Raji (cell line): ENCODE results near the gene PPM1H.

Experiments used
- POLR2A ChIP-seq: IDR thresholded peaks from 2 replicates; pipeline ENCODE4 v1.6.1; 2011; ENCODE audit warnings: low read depth, low read length, control low read depth; ENCODE audit not compliant: insufficient read depth

Gene PPM1H

DNA sequence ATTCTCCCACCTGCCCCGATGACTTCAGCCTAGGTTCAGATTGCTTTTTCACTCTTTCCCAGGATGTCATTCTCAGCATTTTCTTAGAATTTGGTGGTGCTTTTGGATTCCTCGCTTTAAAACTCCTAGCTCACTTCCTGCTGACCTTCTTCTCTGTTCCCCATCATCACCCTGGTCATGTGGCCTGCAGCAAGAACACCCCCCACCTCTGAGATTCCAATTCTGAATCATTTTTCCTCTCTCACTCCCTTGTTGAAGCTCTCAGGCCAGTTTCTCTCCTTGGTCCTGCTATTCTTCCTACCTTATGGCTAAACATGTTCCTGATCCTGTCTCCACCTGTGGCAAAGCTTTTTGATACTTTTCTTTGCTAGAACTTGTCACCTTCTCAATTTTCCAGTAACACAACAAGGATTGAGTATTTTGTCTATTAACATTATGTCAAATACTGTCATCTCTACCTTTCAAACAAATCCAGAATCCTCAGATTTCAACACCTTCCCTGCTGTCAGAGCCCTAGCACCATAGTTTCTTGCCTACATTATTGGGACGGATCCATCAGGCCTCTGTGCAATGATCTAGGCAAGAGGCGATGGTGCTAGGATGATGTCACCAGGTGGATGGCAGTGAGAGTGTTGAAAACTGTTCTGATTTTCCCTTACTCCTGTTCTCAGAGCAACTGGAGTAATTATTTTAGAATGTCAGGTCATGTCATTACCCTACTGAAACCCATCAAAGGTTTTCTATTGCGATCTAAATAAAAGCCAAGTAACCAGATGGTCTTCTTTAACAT lies 234.7 kb downstream of the PPM1H start:
- TF ChIP-seq POLR2A: no peak

DNA sequence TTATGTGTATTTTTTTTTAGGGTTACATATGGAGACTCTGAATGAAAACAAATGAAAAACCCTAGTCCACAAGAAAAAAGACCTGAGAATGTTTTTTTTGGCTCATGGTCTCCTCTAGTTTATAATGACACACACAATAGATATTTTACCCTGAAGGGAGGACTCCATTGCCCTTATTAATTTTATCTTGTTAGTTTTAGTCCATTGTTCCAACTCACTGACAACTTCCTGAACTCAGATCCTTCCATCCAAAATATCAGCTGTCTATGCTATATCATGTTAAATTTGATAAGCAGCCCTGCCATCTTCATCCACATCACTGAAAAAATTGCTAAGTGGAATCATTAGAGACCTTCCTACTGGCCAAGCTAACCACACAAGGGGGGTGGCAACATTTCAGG lies 236.2 kb downstream of the PPM1H start:
- TF ChIP-seq POLR2A: no peak

DNA sequence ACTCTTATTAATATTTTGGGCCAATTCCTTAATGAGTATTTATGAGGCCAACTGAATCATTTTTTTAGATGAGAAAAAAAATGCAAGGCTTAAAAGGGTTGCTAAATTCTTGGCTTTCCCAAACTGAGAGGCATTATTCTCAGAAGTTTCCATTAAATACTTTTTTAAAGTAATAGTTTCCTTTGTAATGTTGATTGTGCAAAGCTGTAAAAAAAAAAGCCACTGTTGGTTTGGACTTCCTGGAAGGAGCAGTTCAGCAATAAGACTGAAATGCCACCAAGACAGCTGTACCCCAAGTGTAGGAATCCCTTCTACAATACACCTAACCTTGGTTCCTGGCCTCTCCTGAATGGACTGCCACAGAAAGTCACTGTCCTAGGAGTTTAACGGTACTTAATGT lies 237.1 kb downstream of the PPM1H start:
- TF ChIP-seq POLR2A: no peak

DNA sequence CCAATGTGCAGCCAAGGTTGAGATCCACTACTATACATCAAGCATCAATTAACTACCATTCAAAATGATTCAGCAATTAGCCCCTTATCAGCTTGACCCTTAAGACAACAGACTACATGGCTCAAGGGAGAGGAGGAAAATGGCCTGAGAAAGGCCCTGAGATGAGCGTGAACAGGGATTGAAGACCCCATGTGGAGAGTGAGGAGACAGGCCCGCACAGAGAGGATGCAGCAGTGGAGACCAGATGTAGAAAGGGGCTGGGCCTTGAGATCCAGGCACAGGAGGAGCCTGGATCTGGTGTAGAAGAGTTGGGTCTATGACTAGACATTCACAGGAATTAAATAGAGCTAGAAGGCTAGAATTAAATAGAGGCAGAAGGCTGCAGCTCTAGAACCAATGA lies 239.3 kb downstream of the PPM1H start:
- no peak for TF ChIP-seq POLR2A

DNA sequence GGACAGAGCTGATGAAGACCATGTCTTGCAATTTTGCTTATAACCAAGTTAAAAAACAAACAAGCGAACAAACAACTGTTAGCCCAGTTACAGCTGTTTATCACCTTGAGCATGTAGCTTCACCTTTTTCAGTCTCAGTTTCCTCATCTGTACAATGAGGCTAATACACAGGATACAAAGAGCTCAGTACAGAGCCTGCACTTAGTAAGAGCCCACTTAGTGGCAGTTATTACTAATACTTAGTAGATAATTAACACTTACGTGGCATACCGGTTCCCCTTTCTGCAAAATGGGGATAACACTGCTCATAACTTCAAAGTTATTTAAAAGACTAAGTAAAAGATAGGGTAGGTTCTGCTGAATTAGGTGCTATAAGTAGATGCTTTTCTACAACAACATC lies 240.3 kb downstream of the PPM1H start:
- no peak for TF ChIP-seq POLR2A

DNA sequence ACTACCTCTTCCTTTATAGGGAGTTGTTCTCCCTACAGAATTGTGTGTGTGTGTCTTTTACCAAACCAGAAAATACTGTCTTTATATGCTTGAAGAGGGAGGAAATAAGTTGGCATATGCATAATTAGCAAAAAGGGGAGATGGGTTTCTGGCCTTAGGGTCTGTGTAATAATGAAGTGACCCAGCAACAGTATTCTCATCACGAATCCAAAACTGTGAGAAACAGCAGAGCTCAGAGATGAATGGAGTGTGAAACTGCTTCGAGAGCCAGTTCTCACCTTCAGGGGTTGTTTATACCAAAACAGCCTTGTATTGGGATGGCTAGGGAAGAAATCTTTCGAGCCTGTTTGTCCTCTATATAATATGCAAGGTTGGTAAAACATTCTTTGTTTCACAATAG lies 240.8 kb downstream of the PPM1H start:
- TF ChIP-seq POLR2A: no peak

DNA sequence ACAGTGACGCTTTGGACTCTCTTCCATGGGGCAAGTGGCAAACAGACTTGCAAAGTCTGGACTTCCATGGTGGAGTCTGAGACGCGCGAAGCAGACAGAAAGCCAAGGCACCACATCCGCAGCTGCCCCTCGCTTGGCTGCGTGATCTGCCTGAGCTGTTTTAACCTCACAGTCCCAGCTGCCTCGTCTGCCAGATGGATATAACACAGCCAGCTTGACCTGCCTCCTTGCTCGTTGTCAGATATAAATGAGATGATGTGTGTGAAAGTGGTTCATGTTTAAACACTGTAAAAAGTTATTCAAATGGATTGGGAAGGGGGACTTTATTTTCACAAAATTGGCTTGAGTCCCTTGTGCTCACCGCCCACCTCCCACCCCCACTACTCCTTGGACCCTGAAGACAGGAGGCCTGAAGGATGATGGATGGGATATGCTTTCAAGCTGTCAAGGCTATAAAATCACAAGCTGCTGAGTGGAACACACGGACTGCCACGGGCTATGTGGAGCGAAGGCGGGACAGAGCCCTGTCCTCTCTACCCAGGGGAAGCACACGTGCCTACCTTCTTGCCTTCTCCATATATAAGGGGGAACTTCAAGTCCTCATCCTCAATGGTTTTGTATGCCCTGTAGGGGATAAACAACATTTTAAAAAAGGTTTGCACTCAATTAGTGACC lies 241.4 kb downstream of the PPM1H start:
- TF ChIP-seq POLR2A: no peak

DNA sequence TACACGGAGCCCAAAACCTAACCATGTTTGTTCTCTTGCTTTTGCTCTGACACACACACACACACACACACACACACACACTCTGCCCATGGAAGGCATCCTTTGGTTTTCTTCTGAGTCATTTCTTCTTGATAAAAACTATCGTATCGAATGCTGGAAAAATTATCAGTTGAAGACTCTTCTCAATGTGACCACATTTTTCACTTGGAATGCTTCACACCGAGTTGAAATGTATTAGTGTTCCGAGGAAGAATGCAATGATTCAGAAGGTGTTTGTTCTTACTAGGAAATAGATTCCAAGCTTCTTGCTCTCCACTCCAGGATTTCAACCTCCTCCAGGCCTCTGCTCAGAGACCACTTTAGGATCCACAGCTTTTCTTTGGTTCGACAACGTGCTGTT lies 242.1 kb downstream of the PPM1H start:
- no peak for TF ChIP-seq POLR2A

DNA sequence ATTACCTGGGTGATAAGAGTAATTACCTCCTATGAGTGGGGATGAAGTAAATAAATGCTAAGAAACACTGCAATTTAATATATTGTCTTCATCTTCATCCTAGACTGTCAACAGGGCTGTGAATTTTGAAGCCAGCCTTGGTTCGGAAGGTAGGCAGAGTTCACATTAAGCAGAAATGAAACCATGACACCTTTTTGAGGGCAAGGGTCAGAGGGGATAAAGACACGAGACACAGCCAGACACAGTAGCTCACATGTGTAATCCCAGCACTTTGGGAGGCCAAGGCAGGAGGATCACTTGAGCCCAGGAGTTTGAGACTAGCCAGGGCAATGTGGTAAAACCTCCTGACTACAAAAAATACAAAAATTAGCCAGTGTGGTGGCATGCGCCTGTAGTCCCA lies 243.6 kb downstream of the PPM1H start:
- TF ChIP-seq POLR2A: no peak

DNA sequence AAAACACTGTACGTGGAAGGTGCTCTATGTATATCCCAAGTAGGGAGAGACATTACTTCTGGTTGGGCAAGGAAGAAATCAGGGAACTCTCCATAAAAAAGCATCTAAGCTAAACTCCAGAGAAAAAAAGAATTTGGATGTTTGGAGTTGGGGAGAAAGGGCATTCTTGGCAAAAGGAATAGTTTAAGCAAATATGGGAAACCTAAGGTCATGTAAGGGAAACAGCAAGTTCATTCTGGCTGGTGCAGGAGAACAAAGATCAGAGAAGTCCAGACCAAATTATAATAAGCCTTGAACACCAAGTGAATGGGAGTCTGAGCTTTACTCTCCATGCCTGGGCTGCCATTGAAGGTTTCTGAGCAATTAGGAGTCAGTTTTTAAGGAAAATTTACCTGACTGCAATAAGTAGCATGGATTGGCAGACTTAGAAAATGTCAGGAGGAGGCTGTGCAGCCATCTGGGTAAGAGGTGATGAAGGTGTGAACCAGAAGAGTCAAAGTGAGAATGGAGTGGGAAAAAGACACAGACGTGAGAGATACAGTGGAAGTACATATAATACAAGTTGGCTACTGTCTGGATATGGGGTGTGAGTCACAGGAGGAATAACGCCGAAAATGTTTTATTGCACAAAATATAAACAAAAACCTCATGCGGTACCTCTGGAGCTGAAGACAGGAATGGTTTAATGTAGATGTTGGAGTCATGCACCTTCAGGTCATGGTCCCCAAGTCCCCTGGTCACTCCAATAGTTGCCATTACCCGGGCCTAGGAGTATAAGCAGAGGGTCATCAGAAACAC lies 245.7 kb downstream of the PPM1H start:
- no peak for TF ChIP-seq POLR2A

DNA sequence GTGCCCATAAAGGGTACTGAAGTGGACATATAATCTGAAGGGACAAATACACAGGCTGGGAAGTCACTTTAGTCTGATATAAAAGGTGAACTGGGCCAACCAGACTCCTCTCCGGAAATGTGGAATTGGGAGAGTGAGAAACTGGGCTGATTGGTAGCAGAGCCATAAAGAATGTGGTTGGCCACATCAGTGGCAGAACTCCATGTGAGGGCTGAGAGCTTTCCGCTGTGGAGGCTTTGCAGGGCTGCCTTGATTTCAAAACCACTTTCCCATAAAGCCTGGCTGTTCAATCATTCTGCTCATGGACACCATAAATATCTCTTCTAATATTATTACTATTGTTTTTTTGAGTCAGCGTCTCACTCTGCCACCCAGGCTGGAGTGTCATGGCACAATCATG lies 248.0 kb downstream of the PPM1H start:
- TF ChIP-seq POLR2A: no peak

DNA sequence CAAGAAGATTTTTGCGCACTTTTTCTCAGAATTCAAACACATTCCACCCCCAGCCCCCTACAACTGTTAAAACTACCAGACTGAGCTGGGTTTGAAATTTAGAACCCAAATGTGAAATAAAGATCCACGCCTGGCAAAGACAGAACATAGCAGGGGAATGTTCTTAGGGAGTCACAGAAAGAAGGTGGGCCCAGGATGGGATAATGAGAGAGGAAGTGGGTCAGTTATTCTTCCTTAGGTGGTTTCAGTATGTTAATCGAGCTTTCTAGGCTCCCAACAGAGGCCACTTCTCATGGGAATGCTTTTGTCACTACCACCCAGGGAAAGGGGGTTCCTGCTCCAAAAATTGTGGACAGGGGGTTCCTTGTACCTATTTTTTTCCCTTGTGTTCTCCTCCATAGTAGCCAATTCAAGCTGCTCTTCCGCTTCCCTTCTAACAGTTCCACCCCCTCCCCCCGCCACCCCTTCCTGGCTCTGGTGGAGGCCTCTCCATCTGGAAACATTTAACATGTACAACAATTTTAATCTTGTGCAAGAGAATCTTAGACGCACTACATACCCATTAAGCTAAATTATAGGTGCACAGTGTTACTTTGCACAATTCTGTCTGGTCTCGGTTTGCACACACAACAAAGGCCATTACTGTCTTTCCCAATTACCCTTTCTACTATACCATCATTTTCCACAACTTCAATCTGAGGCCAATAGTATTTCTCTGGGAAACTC lies 250.2 kb downstream of the PPM1H start:
- no peak for TF ChIP-seq POLR2A

DNA sequence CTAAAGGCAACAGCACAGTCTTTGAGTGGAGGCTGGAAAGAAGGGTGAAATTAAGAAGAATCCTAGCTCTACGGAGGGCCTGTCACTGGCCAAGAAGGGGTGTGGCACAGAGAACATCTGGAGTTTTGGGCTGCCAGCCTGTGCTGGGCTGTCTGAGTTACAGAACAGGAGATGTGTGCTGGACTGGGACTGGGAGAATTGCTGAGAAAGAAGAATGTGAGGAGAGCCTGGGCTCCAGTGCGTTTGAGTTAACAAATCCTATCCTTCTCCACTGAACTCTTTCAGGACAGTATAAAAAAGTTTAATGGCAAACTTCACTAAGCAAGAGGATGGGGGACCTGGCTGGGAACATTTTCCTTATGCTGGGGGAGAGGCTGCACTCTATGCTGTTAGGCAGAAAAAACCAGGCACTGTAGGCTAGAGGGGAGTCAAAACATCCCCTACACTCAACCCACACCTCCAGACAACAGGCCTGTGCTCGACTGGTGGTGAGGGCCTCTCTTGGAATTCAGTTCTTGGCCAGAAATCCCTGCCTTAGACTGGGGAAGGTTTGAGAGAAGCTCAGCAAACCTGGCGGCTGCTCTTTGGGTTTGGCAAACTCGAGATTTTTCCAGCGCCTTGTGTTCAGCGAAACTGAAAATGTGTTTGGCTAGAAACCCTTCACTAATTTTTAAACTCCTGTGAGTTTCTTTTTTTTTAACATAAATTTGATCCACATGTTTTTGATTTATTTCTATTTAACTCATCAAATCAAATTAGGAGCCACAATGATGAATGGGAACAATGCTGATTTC lies 251.0 kb downstream of the PPM1H start:
- TF ChIP-seq POLR2A: no peak

DNA sequence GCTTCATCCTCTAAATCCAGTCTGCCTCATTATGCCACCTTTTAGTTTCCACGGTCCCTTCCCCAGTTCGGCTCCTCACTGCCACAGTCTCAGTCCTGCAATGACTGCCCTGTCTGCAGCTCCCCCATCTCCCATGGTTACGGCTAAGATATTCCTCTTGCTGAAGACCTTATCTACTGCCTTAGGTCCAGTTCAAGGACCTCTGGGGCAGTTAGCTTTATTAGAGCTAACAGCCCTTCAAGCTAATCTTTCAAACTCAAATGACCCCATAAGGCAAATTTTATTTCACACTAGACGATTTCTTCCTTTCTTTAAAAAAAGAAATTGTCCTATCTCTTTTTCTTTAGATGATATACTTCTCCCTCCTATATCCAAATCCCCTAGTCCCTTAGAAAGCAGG lies 253.6 kb downstream of the PPM1H start:
- TF ChIP-seq POLR2A: no peak
